GM12878 (cell line): Measurements from ENCODE around the gene ARL17B. TPM values are rescaled to one million over a fixed set of nuclear protein-coding genes. Genes with fewer than 3 reads are reported as not detected.
"Not testable (repeated sequence)": the region's sequence is repeated elsewhere in the genome, so short reads cannot be mapped to it uniquely, and the experiment has no call there.

Experiments
- ATAC-seq: fragments of 200-7000 bp; cut with Tn5 transposase; 3 replicates; pipeline ENCODE4 v1.9.1; 2020; ENCODE audit warnings: mild to moderate bottlenecking, moderate library complexity
- Bru-seq: library from RNA; stranded (reverse); fragments of 400-500 nt; gene quantifications from one replicate; lab custom pipeline; 2021; lab: Mats Ljungman, UMichigan
- BruChase-seq, 2 experiments: library from RNA; stranded (reverse); fragments of 400-500 nt; gene quantifications; one replicate each; lab custom pipeline; 2021; lab: Mats Ljungman, UMichigan
- BruUV-seq: library from RNA; stranded (reverse); fragments of 400-500 nt; replicated peaks from 2 replicates; lab custom pipeline; 2021; lab: Mats Ljungman, UMichigan
- CTCF ChIA-PET: fragments of 300-600 bp; sonication (Branson Sonifier 250); formaldehyde crosslinking; extraction: SDS; loops from one replicate; lab custom pipeline; 2021; ENCODE audit warnings: inconsistent platforms; lab: Yijun Ruan, JAX
- POLR2A ChIA-PET: fragments of 350-600 bp; formaldehyde crosslinking; extraction: SDS; loops from one replicate; lab custom pipeline; 2021; ENCODE audit warnings: inconsistent platforms; lab: Charles Lee
- RAD21 ChIA-PET: fragments of 300-600 bp; sonication (Branson Sonifier 250); formaldehyde crosslinking; loops from one replicate; lab custom pipeline; 2023; ENCODE audit warnings: antibody characterized with exemption; ENCODE audit not compliant: unreplicated experiment; lab: Charles Lee
- SMC1A ChIA-PET: fragments of 300-600 bp; sonication (Branson Sonifier 250); formaldehyde crosslinking; loops from one replicate; lab custom pipeline; 2023; ENCODE audit not compliant: unreplicated experiment, uncharacterized antibody; lab: Charles Lee
- DNase-seq: peaks from one replicate; pipeline ENCODE4 v3.0.0-alpha.2; 2011; ENCODE audit warnings: low read depth, low spot score
- FAIRE-seq: peaks from 3 replicates; lab custom pipeline; 2011; peaks lifted over from hg19 to GRCh38; lab: Jason Lieb, UNC
- H2AFZ ChIP-seq: 2 replicates; pipeline ENCODE4 v1.6.0; 2011; ENCODE audit warnings: low read depth, low read length, control low read depth; ENCODE audit not compliant: control insufficient read depth
- H3K27ac ChIP-seq: 2 replicates; pipeline ENCODE4 v1.5.1; 2011; ENCODE audit warnings: control low read depth; ENCODE audit not compliant: control insufficient read depth, insufficient read depth
- H3K27me3 ChIP-seq, 2 experiments: replicated peaks in 1 of 2; 2 replicates each; pipeline versions ENCODE4 v1.6.0 to v1.6.1; 2011; ENCODE audit warnings: low read length in 1 of 2; ENCODE audit not compliant: control insufficient read depth in 2 of 2, insufficient read depth in 2 of 2
- H3K36me3 ChIP-seq, 2 experiments: 2 replicates each; pipeline ENCODE4 v1.5.1; 2011; ENCODE audit warnings: low read length in 1 of 2; ENCODE audit not compliant: control insufficient read depth in 2 of 2, insufficient read depth in 2 of 2
- H3K4me1 ChIP-seq: 2 replicates; pipeline ENCODE4 v1.6.1; 2011; ENCODE audit warnings: mild to moderate bottlenecking, low read length, moderate library complexity, mixed read lengths; ENCODE audit not compliant: control insufficient read depth, insufficient read depth
- H3K4me2 ChIP-seq: 2 replicates; pipeline ENCODE4 v1.6.0; 2011; ENCODE audit warnings: control low read depth; ENCODE audit not compliant: control insufficient read depth, insufficient read depth
- H3K4me3 ChIP-seq: fragments of 200-600 bp; sonication (generic); 2 replicates; pipeline ENCODE4 v1.5.1; 2016
- H3K79me2 ChIP-seq: 2 replicates; pipeline ENCODE4 v1.6.0; 2011; ENCODE audit warnings: low read length; ENCODE audit not compliant: control insufficient read depth, insufficient read depth
- H3K9ac ChIP-seq: 2 replicates; pipeline ENCODE4 v1.8.0; 2011; ENCODE audit warnings: low read length, control low read depth, mixed read lengths; ENCODE audit not compliant: control insufficient read depth, insufficient read depth
- H3K9me3 ChIP-seq: replicated peaks from 3 replicates; pipeline ENCODE4 v1.5.1; 2011; ENCODE audit warnings: mild to moderate bottlenecking, low read length; ENCODE audit not compliant: control insufficient read depth, insufficient read depth
- H4K20me1 ChIP-seq: 2 replicates; pipeline ENCODE4 v1.6.0; 2011; ENCODE audit not compliant: control insufficient read depth, insufficient read depth
- PBX3 ChIP-seq: IDR thresholded peaks from 2 replicates; pipeline ENCODE4 v1.6.1; 2011; ENCODE audit warnings: mild to moderate bottlenecking, low read depth, low read length, moderate library complexity; ENCODE audit not compliant: insufficient replicate concordance
- SP1 ChIP-seq: IDR thresholded peaks from one replicate; pipeline ENCODE4 v1.6.1; 2011; ENCODE audit warnings: low read depth, low read length
- WGBS: methylation state at CpG from one replicate; pipeline ENCODE4 v1.1.6; 2016; ENCODE audit warnings: low lambda C conversion rate; ENCODE audit not compliant: insufficient replicate concordance, insufficient coverage; ENCODE audit errors: missing lambda C conversion rate; 5-methylcytosine and 5-hydroxymethylcytosine counted together
- in situ Hi-C: fragments of 300-500 bp; cut with MboI; formaldehyde crosslinking; loops from 9 replicates; pipeline ENCODE4 v1.14.3; 2018; ENCODE audit warnings: mixed read lengths
- intact Hi-C: fragments of 100-400 bp; cut with micrococcal nuclease; formaldehyde crosslinking; loops from one replicate; pipeline ENCODE4 v1.14.2; 2022; ENCODE audit not compliant: unreplicated experiment
- long read RNA-seq, 2 experiments: library from polyadenylated mRNA; unstranded; transcript quantifications; one replicate each; pipeline ENCODE4 v2.0.0, GENCODE V29; 2019 to 2020
- polyA minus RNA-seq, 3 experiments: library from RNA; depleted of rRNA, polyadenylated mRNA; stranded (reverse); fragments of >200 nt; gene quantifications; 2 replicates each; pipeline ENCODE4 v1.2.3, GENCODE V29; 2011
- polyA plus RNA-seq, 11 experiments: library from polyadenylated mRNA; depleted of rRNA in 4 of 11; unstranded in 6 of 11; stranded (reverse) in 5 of 11; fragments of >200 nt; fragmentation: Nextera tagmentation in 4 of 11; fragmentation: Illumina TruSeq in 1 of 11; extraction: Ambion mirVana in 4 of 11; extraction: Trizol in 1 of 11; gene quantifications; 1 replicate in 1 of 11; 2 replicates in 10 of 11; pipeline versions ENCODE4 v1.2.1 to v1.2.3, GENCODE V29; 2011 to 2016; ENCODE audit warnings: inconsistent platforms in 2 of 11, missing spikeins in 2 of 11, low read depth in 1 of 11
- total RNA-seq, 4 experiments: library from RNA; depleted of rRNA in 3 of 4; stranded (reverse); fragments of >200 nt in 3 of 4; fragmentation: Illumina TruSeq in 1 of 4; extraction: Trizol in 1 of 4; gene quantifications; 2 replicates each; pipeline versions ENCODE4 v1.2.1 to v1.2.3, GENCODE V29; 2013 to 2021

The ARL17B gene
- 71.6 and 76.4 TPM in 2 replicates for total RNA-seq (2013; cell fraction: nucleolus; rRNA removed)
- total RNA-seq (2014; rRNA removed), result 5.8 and 6.0 TPM in 2 replicates
- 7.2 and 8.2 TPM in 2 replicates for total RNA-seq (2014; rRNA removed; fragmentation: Illumina TruSeq; extraction: Trizol)
- total RNA-seq (2021), result 15.3 and 17.2 TPM in 2 replicates
- polyA plus RNA-seq (2011; ENCODE audit: low read depth), result 4.1 TPM
- 9.3 and 11.0 TPM in 2 replicates for polyA plus RNA-seq (2011; rRNA removed)
- polyA plus RNA-seq (2011; cell fraction: cytosol; rRNA removed), result 2.8 and 3.6 TPM in 2 replicates
- 19.3 and 25.5 TPM in 2 replicates for polyA plus RNA-seq (2011; cell fraction: nucleus; rRNA removed)
- 4.8 and 6.5 TPM in 2 replicates for polyA plus RNA-seq (2012)
- 6.7 and 7.4 TPM in 2 replicates for polyA plus RNA-seq (2014; fragmentation: Illumina TruSeq; extraction: Trizol)
- polyA plus RNA-seq (2014; fragmentation: Nextera tagmentation; extraction: Ambion mirVana), result 10 to 100 TPM; 23.3 to 23.6 TPM
- polyA plus RNA-seq (2014; rRNA removed), result 9.5 and 13.1 TPM in 2 replicates
- 10 to 100 TPM; 24.8 to 25.1 TPM for polyA plus RNA-seq (2016; fragmentation: Nextera tagmentation; extraction: Ambion mirVana)
- polyA minus RNA-seq (2011; rRNA and poly(A)+ RNA removed), result 8.4 and 10.4 TPM in 2 replicates
- polyA minus RNA-seq (2011; cell fraction: cytosol; rRNA and poly(A)+ RNA removed), result 1.8 and 5.2 TPM in 2 replicates
- polyA minus RNA-seq (2011; cell fraction: nucleus; rRNA and poly(A)+ RNA removed), result 8.6 and 18.2 TPM in 2 replicates
- Bru-seq, nascent RNA, result percentile 51 among the genes with signal in this experiment
- BruChase-seq, experiment 1, labeled RNA remaining after a 6-hour chase, result percentile 61 among the genes with signal in this experiment
- percentile 60 among the genes with signal in this experiment for BruChase-seq, experiment 2, labeled RNA remaining after a 2-hour chase
- long read RNA-seq, experiment 1, partial matches to known transcripts, result 0 of 4 reads
- long read RNA-seq, experiment 1, other reads (novel, unspliced or antisense), result 1 of 4 reads
- long read RNA-seq, experiment 2, partial matches to known transcripts, result 0 of 15 reads
- long read RNA-seq, experiment 2, other reads (novel, unspliced or antisense), result 12 of 15 reads

- H3K4me2 ChIP-seq, in situ Hi-C loops, RAD21 ChIA-PET, H2AFZ ChIP-seq, DNase-seq, POLR2A ChIA-PET, SMC1A ChIA-PET, intact Hi-C loops, H3K9me3 ChIP-seq, H3K79me2 ChIP-seq, H3K4me1 ChIP-seq, H4K20me1 ChIP-seq, H3K9ac ChIP-seq, H3K4me3 ChIP-seq, H3K27me3 ChIP-seq, H3K27ac ChIP-seq, H3K36me3 ChIP-seq, BruUV-seq, CTCF ChIA-PET: not testable (repeated sequence)
- FAIRE-seq, result peak; percentile 100
- peak; percentile 100 for ATAC-seq
- TF ChIP-seq SP1 (peak; percentile 38), PBX3 (peak; percentile 77)
- WGBS, result no CpG with 5 or more reads among the region's 22 CpGs
Measured at GRCh38 chr17:46361755-46362154, at the start of gene ARL17B. Gene ARL17B (minus strand): TSS chr17:46361766. CDS start chr17:46358397, 3,369 bp downstream.

- WGBS, result no CpG with 5 or more reads among the region's 2 CpGs
Measured at GRCh38 chr17:46409864-46410263, 48.3 kb upstream of the ARL17B start.

GRCh38 chr17:46407155-46407554 is 45.6 kb upstream of the ARL17B start:
- H3K36me3 ChIP-seq, H3K27me3 ChIP-seq, H3K9ac ChIP-seq, RAD21 ChIA-PET, H3K9me3 ChIP-seq, H3K4me3 ChIP-seq, BruUV-seq, H4K20me1 ChIP-seq, ATAC-seq, H3K4me2 ChIP-seq, DNase-seq, H2AFZ ChIP-seq, H3K4me1 ChIP-seq, H3K27ac ChIP-seq, SMC1A ChIA-PET, intact Hi-C loops, H3K79me2 ChIP-seq, in situ Hi-C loops, FAIRE-seq, CTCF ChIA-PET, POLR2A ChIA-PET: not testable (repeated sequence)
- no CpG with 5 or more reads among the region's 5 CpGs for WGBS

More at GRCh38 chr17:46409864-46410263, 48.3 kb upstream of the ARL17B start:
- POLR2A ChIA-PET, H3K9ac ChIP-seq, H3K79me2 ChIP-seq, H3K27me3 ChIP-seq, H3K36me3 ChIP-seq, H3K4me1 ChIP-seq, H3K27ac ChIP-seq, CTCF ChIA-PET, H3K4me2 ChIP-seq, BruUV-seq, DNase-seq, H2AFZ ChIP-seq, ATAC-seq, intact Hi-C loops, in situ Hi-C loops, H3K4me3 ChIP-seq, H3K9me3 ChIP-seq, SMC1A ChIA-PET, FAIRE-seq, RAD21 ChIA-PET, H4K20me1 ChIP-seq: not testable (repeated sequence)
